Measurements from ENCODE around the gene IL27RA.
A peak's percentile ranks its signal among the peaks of the same experiment; 100 is the strongest.
"Not testable (repeated sequence)": the region's sequence is repeated elsewhere in the genome, so short reads cannot be mapped to it uniquely, and the experiment has no call there.

The IL27RA gene

DNA sequence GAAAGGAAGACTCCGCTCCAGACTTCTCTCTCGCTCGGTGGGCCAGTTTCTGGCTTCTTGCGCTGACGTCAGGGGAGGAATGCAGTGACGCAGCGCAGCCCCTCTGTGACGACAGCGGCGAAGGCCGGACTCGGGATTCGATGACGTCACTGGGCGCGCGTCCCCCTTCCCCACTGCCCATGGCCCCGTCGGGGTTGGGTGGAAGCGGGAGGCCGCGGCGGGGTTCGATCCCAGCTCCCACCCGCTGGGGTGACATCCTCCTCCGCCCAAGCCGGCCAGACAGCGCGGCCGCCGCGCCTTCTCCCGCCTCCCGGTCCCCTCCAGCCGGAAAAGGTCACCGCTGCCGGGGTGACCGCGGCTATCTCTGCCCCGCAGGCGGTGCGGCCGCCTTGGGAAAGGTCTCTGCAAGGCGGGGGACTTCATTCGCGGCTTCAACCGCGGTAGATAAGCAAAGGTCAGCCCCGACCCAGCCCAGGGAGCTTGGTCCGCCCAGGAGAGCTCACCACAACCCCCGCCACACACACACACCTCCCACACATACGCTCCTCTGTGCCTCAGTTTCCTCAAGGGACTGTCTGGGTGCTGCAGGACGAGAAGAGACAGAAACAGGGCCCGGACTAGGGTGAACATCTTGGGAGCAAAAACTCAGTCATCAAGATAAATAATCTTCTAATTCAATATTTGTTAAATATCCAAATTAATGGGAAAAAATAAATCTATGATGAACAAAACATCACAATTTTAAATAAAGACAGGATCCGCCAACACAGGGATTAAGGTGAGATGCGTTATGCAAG, 24.6 kb upstream of the IL27RA start:
- H3K9me3 ChIP-seq = no peaks in the 10 kb centered on the region
- no peaks in the 10 kb centered on the region for H3K27me3 ChIP-seq
- H3K4me3 ChIP-seq (ENCODE audit: low read depth, low read length) = peak overlapping the region; percentile 82
- TF ChIP-seq, protein P1, sequence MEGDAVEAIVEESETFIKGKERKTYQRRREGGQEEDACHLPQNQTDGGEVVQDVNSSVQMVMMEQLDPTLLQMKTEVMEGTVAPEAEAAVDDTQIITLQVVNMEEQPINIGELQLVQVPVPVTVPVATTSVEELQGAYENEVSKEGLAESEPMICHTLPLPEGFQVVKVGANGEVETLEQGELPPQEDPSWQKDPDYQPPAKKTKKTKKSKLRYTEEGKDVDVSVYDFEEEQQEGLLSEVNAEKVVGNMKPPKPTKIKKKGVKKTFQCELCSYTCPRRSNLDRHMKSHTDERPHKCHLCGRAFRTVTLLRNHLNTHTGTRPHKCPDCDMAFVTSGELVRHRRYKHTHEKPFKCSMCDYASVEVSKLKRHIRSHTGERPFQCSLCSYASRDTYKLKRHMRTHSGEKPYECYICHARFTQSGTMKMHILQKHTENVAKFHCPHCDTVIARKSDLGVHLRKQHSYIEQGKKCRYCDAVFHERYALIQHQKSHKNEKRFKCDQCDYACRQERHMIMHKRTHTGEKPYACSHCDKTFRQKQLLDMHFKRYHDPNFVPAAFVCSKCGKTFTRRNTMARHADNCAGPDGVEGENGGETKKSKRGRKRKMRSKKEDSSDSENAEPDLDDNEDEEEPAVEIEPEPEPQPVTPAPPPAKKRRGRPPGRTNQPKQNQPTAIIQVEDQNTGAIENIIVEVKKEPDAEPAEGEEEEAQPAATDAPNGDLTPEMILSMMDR (IDR thresholded peaks at IDR 0.05; ENCODE audit: low read depth, low read length) = no peak
- H3K36me3 ChIP-seq = no peaks in the 10 kb centered on the region
- no peaks in the 10 kb centered on the region for H3K4me1 ChIP-seq
- peak; percentile 86 for DNase-seq

DNA sequence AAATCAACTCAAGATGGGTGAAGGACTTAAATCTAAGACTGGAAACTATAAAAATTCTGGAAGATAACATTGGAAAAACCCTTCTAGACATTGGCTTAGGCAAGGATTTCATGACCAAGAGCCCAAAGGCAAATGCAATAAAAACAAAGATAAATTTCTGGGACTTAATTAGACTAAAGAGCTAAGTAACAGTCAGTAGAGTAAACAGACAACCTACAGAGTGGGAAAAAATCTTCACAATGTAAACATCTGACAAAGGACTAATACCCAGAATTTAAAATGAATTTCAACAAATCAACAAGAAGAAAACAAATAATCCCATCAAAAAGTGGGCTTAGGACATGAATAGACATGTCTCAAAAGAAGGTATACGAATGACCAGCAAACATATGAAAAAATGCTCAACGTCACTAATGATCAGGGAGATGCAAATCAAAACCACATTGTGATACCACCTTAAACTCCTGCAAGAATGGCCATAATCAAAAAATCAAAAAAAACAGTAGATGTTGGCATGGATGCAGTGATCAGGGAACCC, 19.1 kb upstream of the IL27RA start:
- Histone ChIP-seq H3K4me1 (no peaks in the 10 kb centered on the region), H3K4me3 (ENCODE audit: low read depth, low read length) (no peak overlapping the region), H3K27me3 (no peaks in the 10 kb centered on the region), H3K36me3 (no peaks in the 10 kb centered on the region), H3K9me3 (no peaks in the 10 kb centered on the region)
- TF ChIP-seq, protein P1 (IDR thresholded peaks at IDR 0.05; ENCODE audit: low read depth, low read length) = no peak
- no peak for DNase-seq

DNA sequence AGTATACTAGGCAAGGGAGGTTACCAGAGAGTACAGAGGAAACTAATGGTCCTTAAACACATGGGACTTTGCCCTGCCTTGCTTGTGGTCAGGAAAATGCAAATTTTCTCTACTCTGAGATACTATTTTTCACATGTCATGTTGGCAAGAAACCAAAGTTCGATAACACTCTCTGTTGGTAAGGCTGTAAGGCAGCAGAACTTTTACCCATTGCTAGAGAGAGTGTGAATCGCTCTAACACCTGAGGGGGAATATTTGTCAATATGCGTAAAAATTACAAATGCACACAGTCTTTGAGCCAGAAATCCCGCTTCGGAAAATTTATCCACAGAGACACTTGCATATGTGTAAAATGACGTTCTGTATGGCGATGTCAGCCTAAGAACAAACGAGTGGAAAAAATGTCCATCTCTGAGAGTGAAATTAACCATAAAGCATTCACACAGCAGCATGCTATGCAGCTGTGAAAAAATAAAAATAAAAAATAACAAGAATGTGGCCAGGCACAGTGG, 16.0 kb upstream of the IL27RA start:
- Histone ChIP-seq H3K27me3 (no peaks in the 10 kb centered on the region), H3K4me3 (ENCODE audit: low read depth, low read length) (no peak overlapping the region), H3K9me3 (no peaks in the 10 kb centered on the region), H3K36me3 (no peaks in the 10 kb centered on the region), H3K4me1 (no peaks in the 10 kb centered on the region)
- no peak for DNase-seq
- TF ChIP-seq, protein P1 (IDR thresholded peaks at IDR 0.05; ENCODE audit: low read depth, low read length) = no peak

DNA sequence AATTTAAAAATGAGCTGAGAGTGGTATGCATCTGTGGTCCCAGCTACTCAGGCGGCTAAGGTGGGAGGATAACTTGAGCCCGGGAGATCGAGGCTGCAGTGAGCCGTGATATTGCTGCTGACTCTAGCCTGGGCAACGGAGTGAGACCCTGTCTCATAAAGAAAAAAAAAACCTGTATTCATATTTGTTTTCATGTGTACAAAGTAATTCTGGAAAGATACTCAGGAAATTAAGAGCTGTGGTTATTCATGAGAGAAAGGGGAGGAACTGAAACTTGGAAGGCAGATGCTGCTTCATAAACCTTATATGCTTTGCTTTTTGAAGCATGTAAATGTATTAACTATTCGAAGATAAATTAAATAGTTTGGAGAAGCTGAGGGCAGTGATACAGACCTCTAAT, 12.5 kb upstream of the IL27RA start:
- Histone ChIP-seq H3K4me3 (ENCODE audit: low read depth, low read length) (no peak overlapping the region), H3K27me3 (no peaks in the 10 kb centered on the region), H3K36me3 (no peaks in the 10 kb centered on the region), H3K4me1 (peaks cover 4% of the 10 kb centered on the region; the same call in 1 of the 2 replicates), H3K9me3 (no peaks in the 10 kb centered on the region)
- no peak for DNase-seq
- TF ChIP-seq, protein P1 (IDR thresholded peaks at IDR 0.05; ENCODE audit: low read depth, low read length) = no peak

DNA sequence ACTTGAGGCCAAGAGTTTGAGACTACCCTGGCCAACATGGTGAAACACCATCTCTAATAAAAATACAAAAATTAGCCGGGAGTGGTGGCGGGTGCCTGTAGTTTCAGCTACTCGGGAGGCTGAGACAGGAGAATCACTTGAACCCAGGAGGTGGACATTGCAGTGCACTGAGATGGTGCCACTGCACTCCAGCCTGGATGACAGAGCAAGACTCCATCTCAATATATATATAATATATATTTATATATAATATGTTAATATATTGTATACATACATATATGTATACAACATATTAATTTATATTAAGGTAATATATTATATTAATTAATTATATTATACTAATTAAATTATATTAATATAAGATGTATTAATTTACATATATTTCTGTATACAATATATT, 11.8 kb upstream of the IL27RA start:
- DNase-seq; H3K36me3 ChIP-seq; H3K27me3 ChIP-seq; H3K9me3 ChIP-seq; H3K4me1 ChIP-seq; H3K4me3 ChIP-seq (ENCODE audit: low read depth, low read length): not testable (repeated sequence)

DNA sequence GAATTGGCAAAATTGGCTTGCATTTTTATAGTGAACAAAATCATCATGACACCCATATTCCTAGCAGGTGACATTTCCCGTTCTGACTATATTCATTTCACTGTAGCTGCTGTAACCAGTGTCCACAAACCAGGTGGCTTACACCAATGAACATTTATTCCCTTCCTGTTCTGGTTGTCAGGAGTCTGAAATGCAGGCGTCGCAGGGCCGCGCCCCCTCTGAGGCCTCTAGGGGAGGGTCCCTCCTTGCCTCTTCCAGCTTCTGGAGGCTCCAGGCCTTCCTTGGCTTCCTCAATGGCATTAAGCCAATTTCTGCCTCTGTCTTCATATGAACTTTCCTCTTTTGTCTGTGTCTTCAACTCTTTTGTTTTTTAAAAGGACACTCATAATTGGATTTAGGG, 10.1 kb upstream of the IL27RA start:
- no peaks in the 10 kb centered on the region for H3K36me3 ChIP-seq
- H3K4me1 ChIP-seq = peaks cover 4% of the 10 kb centered on the region; the same call in 1 of the 2 replicates
- TF ChIP-seq, protein P1 (IDR thresholded peaks at IDR 0.05; ENCODE audit: low read depth, low read length) = no peak
- no peaks in the 10 kb centered on the region for H3K9me3 ChIP-seq
- DNase-seq = no peak
- no peak overlapping the region for H3K4me3 ChIP-seq (ENCODE audit: low read depth, low read length)
- H3K27me3 ChIP-seq = no peaks in the 10 kb centered on the region

Data from BE2C (cell line).